Measurements from ENCODE around the gene NMB. TPM values are rescaled to one million over a fixed set of nuclear protein-coding genes. Genes with fewer than 3 reads are reported as not detected.

NMB gene
- total and polyA plus RNA-seq, 2 of the 13 experiments (the other 11 are each of a cell fraction or from before 2014, with no cell fraction given), result 10.4 to 25.4 TPM

DNA sequence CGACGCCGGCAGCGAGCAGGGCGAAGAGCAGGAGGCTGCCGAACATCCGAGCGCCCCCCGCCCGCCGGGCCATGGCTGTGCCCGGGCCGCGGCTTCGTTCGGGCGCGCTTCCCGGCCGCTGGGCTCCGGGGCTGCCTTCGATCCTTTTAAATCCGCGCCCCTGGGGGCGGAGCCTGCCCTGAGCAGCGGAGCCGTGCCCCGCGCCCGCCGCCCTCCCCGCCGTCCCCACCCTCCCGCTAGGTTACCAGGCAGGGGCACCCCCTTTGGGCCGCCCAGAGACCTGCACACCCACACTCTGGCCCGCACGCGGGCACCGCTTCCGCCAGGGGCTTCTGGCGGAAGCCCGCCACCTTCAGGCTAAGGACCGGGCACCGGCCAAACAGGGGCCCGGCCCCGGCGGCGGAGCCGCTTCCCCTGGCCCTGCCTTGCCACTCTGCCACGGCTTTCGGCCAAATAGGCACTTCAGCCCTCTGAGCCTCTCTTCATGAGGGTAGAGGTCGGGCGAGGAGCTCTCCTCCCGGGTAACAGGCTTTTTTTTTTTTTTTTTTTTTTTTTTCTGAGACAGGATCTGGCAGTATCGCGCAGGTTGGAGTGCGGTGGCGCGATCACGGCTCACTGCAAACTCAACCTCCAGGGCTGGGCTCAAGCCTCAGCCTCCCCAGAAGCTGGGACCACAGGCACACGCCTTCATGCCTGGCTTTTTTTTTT, at the start of gene NMB (continued):
- TF ChIP-seq, protein P1, sequence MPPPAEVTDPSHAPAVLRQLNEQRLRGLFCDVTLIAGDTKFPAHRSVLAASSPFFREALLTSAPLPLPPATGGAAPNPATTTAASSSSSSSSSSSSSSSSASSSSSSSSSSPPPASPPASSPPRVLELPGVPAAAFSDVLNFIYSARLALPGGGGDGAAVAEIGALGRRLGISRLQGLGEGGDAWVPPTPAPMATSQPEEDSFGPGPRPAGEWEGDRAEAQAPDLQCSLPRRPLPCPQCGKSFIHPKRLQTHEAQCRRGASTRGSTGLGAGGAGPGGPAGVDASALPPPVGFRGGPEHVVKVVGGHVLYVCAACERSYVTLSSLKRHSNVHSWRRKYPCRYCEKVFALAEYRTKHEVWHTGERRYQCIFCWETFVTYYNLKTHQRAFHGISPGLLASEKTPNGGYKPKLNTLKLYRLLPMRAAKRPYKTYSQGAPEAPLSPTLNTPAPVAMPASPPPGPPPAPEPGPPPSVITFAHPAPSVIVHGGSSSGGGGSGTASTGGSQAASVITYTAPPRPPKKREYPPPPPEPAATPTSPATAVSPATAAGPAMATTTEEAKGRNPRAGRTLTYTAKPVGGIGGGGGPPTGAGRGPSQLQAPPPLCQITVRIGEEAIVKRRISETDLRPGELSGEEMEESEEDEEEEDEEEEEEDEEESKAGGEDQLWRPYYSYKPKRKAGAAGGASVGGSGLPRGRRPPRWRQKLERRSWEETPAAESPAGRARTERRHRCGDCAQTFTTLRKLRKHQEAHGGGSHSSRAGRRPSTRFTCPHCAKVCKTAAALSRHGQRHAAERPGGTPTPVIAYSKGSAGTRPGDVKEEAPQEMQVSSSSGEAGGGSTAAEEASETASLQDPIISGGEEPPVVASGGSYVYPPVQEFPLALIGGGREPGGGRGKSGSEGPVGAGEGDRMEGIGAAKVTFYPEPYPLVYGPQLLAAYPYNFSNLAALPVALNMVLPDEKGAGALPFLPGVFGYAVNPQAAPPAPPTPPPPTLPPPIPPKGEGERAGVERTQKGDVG (CRISPR knock-in tag; IDR thresholded peaks at IDR 0.05; ENCODE audit: borderline replicate concordance), result no peak
- TF ChIP-seq ZNF317 (CRISPR knock-in tag; IDR thresholded peaks at IDR 0.05), result 0 out of 2 replicates have a peak, but pooled peaks have one; percentile 27
- TF ChIP-seq, protein P2, sequence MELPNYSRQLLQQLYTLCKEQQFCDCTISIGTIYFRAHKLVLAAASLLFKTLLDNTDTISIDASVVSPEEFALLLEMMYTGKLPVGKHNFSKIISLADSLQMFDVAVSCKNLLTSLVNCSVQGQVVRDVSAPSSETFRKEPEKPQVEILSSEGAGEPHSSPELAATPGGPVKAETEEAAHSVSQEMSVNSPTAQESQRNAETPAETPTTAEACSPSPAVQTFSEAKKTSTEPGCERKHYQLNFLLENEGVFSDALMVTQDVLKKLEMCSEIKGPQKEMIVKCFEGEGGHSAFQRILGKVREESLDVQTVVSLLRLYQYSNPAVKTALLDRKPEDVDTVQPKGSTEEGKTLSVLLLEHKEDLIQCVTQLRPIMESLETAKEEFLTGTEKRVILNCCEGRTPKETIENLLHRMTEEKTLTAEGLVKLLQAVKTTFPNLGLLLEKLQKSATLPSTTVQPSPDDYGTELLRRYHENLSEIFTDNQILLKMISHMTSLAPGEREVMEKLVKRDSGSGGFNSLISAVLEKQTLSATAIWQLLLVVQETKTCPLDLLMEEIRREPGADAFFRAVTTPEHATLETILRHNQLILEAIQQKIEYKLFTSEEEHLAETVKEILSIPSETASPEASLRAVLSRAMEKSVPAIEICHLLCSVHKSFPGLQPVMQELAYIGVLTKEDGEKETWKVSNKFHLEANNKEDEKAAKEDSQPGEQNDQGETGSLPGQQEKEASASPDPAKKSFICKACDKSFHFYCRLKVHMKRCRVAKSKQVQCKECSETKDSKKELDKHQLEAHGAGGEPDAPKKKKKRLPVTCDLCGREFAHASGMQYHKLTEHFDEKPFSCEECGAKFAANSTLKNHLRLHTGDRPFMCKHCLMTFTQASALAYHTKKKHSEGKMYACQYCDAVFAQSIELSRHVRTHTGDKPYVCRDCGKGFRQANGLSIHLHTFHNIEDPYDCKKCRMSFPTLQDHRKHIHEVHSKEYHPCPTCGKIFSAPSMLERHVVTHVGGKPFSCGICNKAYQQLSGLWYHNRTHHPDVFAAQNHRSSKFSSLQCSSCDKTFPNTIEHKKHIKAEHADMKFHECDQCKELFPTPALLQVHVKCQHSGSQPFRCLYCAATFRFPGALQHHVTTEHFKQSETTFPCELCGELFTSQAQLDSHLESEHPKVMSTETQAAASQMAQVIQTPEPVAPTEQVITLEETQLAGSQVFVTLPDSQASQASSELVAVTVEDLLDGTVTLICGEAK (IDR thresholded peaks at IDR 0.05), result no peak
- TF ChIP-seq, protein P2 (CRISPR knock-in tag; IDR thresholded peaks at IDR 0.05), result no peak
- no peak for TF ChIP-seq ZNF567 (CRISPR knock-in tag; IDR thresholded peaks at IDR 0.05; ENCODE audit: borderline replicate concordance)
- TF ChIP-seq, protein P3, sequence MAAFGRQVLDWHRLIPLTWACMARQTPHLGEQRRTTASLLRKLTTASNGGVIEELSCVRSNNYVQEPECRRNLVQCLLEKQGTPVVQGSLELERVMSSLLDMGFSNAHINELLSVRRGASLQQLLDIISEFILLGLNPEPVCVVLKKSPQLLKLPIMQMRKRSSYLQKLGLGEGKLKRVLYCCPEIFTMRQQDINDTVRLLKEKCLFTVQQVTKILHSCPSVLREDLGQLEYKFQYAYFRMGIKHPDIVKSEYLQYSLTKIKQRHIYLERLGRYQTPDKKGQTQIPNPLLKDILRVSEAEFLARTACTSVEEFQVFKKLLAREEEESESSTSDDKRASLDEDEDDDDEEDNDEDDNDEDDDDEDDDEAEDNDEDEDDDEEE (CRISPR knock-in tag; IDR thresholded peaks at IDR 0.05), result peak; percentile 74; the same call in 1 of the 2 replicates
- TF ChIP-seq ZNF790 (CRISPR knock-in tag; IDR thresholded peaks at IDR 0.05; ENCODE audit: borderline replicate concordance), result no peak
- TF ChIP-seq, protein P4, sequence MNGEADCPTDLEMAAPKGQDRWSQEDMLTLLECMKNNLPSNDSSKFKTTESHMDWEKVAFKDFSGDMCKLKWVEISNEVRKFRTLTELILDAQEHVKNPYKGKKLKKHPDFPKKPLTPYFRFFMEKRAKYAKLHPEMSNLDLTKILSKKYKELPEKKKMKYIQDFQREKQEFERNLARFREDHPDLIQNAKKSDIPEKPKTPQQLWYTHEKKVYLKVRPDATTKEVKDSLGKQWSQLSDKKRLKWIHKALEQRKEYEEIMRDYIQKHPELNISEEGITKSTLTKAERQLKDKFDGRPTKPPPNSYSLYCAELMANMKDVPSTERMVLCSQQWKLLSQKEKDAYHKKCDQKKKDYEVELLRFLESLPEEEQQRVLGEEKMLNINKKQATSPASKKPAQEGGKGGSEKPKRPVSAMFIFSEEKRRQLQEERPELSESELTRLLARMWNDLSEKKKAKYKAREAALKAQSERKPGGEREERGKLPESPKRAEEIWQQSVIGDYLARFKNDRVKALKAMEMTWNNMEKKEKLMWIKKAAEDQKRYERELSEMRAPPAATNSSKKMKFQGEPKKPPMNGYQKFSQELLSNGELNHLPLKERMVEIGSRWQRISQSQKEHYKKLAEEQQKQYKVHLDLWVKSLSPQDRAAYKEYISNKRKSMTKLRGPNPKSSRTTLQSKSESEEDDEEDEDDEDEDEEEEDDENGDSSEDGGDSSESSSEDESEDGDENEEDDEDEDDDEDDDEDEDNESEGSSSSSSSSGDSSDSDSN (CRISPR knock-in tag; IDR thresholded peaks at IDR 0.05), result peak; percentile 41
- no peak for TF ChIP-seq FLYWCH1 (CRISPR knock-in tag; IDR thresholded peaks at IDR 0.05)
- peak; percentile 68; the same call in 1 of the 2 replicates for TF ChIP-seq MAZ (IDR thresholded peaks at IDR 0.05; ENCODE audit: borderline replicate concordance, low read depth, low read length)
- TF ChIP-seq MAZ (CRISPR knock-in tag; IDR thresholded peaks at IDR 0.05; ENCODE audit: low read depth), result peak; percentile 27; the same call in 1 of the 2 replicates
- TF ChIP-seq YY1 (IDR thresholded peaks at IDR 0.05; ENCODE audit: insufficient read depth, insufficient replicate concordance, low read depth, low read length), result peak; percentile 39
